ENCODE measurements around the gene METTL25.

GRCh38 chr12:82436354-82436753, 78.0 kb downstream of the METTL25 start:
- TF ChIP-seq ELF4 (IDR thresholded peaks at IDR 0.05) = no peak
- no peak for TF ChIP-seq NFRKB (IDR thresholded peaks at IDR 0.05)
- no peak for TF ChIP-seq LEF1 (IDR thresholded peaks at IDR 0.05; ENCODE audit: borderline replicate concordance)
- TF ChIP-seq TARDBP (IDR thresholded peaks at IDR 0.05) = no peak
- TF ChIP-seq ZNF384 (IDR thresholded peaks at IDR 0.05) = no peak
- TF ChIP-seq FOXK2 (IDR thresholded peaks at IDR 0.05) = no peak

All from HEK293T (cell line).